CD4-positive, alpha-beta T cell (primary cell): ENCODE data around the gene RSRC1. TPM values are rescaled to one million over a fixed set of nuclear protein-coding genes. Genes with fewer than 3 reads are reported as not detected.

Experiments used
- ATAC-seq: fragments of 200-7000 bp; cut with Tn5 transposase; one replicate; pipeline ENCODE4 v1.10.0; 2022; ENCODE audit warnings: mild to moderate bottlenecking; ENCODE audit not compliant: poor library complexity
- CTCF ChIA-PET: fragments of 350-600 bp; sonication (Branson Sonifier 250); formaldehyde crosslinking; loops from one replicate; lab custom pipeline; 2021; ENCODE audit warnings: antibody characterized with exemption, inconsistent platforms; lab: Charles Lee
- POLR2A ChIA-PET: fragments of 350-600 bp; sonication (Branson Sonifier 250); formaldehyde crosslinking; loops from one replicate; lab custom pipeline; 2021; ENCODE audit warnings: antibody characterized with exemption, inconsistent platforms; lab: Charles Lee
- DNase-seq, 14 experiments: peaks; one replicate each; pipeline ENCODE4 v3.0.0-alpha.2; 2013 to 2020; ENCODE audit warnings: mixed read lengths in 2 of 14
- H3K27ac ChIP-seq, 2 donors: one replicate each; pipeline versions ENCODE4 v1.5.1 to v1.7.0; 2013; ENCODE audit warnings: low read length in 2 of 2, low read depth in 1 of 2, mild to moderate bottlenecking in 1 of 2
- H3K27me3 ChIP-seq, 2 experiments: 1 replicate in 1 of 2; 2 replicates in 1 of 2; pipeline versions ENCODE4 v1.6.1 to v1.7.0; 2013; ENCODE audit warnings: low read length in 2 of 2, control low read depth in 1 of 2, mild to moderate bottlenecking in 1 of 2, moderate library complexity in 1 of 2; ENCODE audit not compliant: insufficient read depth in 2 of 2, control insufficient read depth in 1 of 2
- H3K36me3 ChIP-seq: one replicate; pipeline ENCODE4 v1.6.1; 2013; ENCODE audit warnings: low read length, control low read depth; ENCODE audit not compliant: insufficient read depth
- H3K4me1 ChIP-seq: one replicate; pipeline ENCODE4 v1.6.1; 2013; ENCODE audit warnings: low read length, control low read depth; ENCODE audit not compliant: insufficient read depth
- H3K4me3 ChIP-seq: one replicate; pipeline ENCODE4 v1.5.1; 2013; ENCODE audit warnings: mild to moderate bottlenecking, low read length, moderate library complexity
- H3K9me3 ChIP-seq, 2 experiments: 1 replicate in 1 of 2; 2 replicates in 1 of 2; pipeline versions ENCODE4 v1.6.1 to v1.7.0; 2013; ENCODE audit warnings: low read length in 2 of 2, mild to moderate bottlenecking in 2 of 2, control low read depth in 1 of 2, moderate library complexity in 1 of 2; ENCODE audit not compliant: control insufficient read depth in 1 of 2, insufficient read depth in 1 of 2
- H3K27ac Mint-ChIP-seq: one replicate; pipeline ENCODE4 v1.8.0; 2020; ENCODE audit warnings: mixed read lengths
- H3K27me3 Mint-ChIP-seq: one replicate; pipeline ENCODE4 v1.8.0; 2021; ENCODE audit warnings: mixed read lengths
- H3K36me3 Mint-ChIP-seq: one replicate; pipeline ENCODE4 v1.8.0; 2021; ENCODE audit warnings: low read depth, mixed read lengths
- H3K4me1 Mint-ChIP-seq: one replicate; pipeline ENCODE4 v1.8.0; 2021; ENCODE audit warnings: low read depth, mixed read lengths
- H3K4me3 Mint-ChIP-seq: one replicate; pipeline ENCODE4 v1.8.0; 2020; ENCODE audit warnings: mild to moderate bottlenecking, mixed read lengths
- H3K9me3 Mint-ChIP-seq: one replicate; pipeline ENCODE4 v1.8.0; 2020; ENCODE audit warnings: mixed read lengths
- intact Hi-C, 2 experiments: fragments of 100-400 bp; cut with DNase I in 1 of 2; cut with micrococcal nuclease in 1 of 2; formaldehyde crosslinking; loops; one replicate each; pipeline versions ENCODE4 v1.15.1 to v1.9.0; 2023 to 2025; cut with DNase I, micrococcal nuclease
- total RNA-seq, 174 experiments: library from RNA in 2 of 174; stranded (reverse) in 2 of 174; gene quantifications; one replicate each; pipeline ENCODE4 v1.2.3 and lab custom pipeline; 2021 to 2026
- TF ChIP-seq, protein P1 (sequence below): fragments of 200-600 bp; IDR thresholded peaks from one replicate; pipeline ENCODE4 v1.8.0; 2022; ENCODE audit warnings: antibody characterized with exemption, mild to moderate bottlenecking

Gene RSRC1
- total RNA-seq, 2 experiments from 2014 or later: 22.3 to 24.6 TPM

DNA sequence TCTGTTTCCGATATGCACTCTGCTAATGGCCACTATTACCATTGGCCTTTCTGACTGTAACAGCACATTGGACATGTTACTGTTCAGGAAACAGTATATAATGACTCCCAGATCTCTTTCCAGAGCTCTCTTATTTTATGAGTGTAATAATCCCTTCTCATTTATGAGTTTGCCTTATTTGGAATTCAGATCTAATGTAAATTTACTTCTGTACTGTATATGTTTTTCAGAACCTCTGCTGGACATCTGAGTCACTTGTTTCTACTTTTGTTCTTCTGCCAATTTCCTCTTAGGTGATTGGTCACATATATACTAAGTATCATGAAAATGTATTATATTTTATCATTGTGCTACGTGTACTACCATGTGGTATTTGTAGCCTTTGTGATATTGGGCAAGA lies 30.5 kb downstream of the RSRC1 start:
- Mint-ChIP-seq H3K36me3 (peaks cover 67% of the 10 kb centered on the region), H3K27ac (no peak overlapping the region), H3K4me3 (no peak overlapping the region), H3K27me3 (no peaks in the 10 kb centered on the region), H3K9me3 (no peaks in the 10 kb centered on the region), H3K4me1 (no peaks in the 10 kb centered on the region)
- POLR2A ChIA-PET: no interaction called here
- TF ChIP-seq, protein P1, sequence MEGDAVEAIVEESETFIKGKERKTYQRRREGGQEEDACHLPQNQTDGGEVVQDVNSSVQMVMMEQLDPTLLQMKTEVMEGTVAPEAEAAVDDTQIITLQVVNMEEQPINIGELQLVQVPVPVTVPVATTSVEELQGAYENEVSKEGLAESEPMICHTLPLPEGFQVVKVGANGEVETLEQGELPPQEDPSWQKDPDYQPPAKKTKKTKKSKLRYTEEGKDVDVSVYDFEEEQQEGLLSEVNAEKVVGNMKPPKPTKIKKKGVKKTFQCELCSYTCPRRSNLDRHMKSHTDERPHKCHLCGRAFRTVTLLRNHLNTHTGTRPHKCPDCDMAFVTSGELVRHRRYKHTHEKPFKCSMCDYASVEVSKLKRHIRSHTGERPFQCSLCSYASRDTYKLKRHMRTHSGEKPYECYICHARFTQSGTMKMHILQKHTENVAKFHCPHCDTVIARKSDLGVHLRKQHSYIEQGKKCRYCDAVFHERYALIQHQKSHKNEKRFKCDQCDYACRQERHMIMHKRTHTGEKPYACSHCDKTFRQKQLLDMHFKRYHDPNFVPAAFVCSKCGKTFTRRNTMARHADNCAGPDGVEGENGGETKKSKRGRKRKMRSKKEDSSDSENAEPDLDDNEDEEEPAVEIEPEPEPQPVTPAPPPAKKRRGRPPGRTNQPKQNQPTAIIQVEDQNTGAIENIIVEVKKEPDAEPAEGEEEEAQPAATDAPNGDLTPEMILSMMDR: no peak
- intact Hi-C loops: no loop called here
- ATAC-seq (no peak), DNase-seq (no peak)
- Histone ChIP-seq H3K4me3 (no peak overlapping the region), H3K36me3 (peaks cover 5% of the 10 kb centered on the region), H3K9me3 (no peaks in the 10 kb centered on the region), H3K27ac (no peak overlapping the region), H3K4me1 (no peaks in the 10 kb centered on the region), H3K27me3 (no peaks in the 10 kb centered on the region)
- CTCF ChIA-PET: no interaction called here

- H3K27me3 Mint-ChIP-seq: no peaks in the 10 kb centered on the region
- Histone ChIP-seq H3K9me3 (no peaks in the 10 kb centered on the region), H3K4me1 (no peaks in the 10 kb centered on the region), H3K36me3 (peaks cover 7% of the 10 kb centered on the region), H3K27ac (no peak overlapping the region), H3K4me3 (no peak overlapping the region), H3K27me3 (no peaks in the 10 kb centered on the region)
- ATAC-seq: no peak
- ChIA-PET POLR2A (no interaction called here), CTCF (no interaction called here)
- no peak overlapping the region for H3K27ac Mint-ChIP-seq
- no peak for DNase-seq
- no peak overlapping the region for H3K4me3 Mint-ChIP-seq
- no peaks in the 10 kb centered on the region for H3K9me3 Mint-ChIP-seq
- peaks cover 71% of the 10 kb centered on the region for H3K36me3 Mint-ChIP-seq
- TF ChIP-seq, protein P1: no peak
- intact Hi-C loops: no loop called here
- H3K4me1 Mint-ChIP-seq: peaks cover 16% of the 10 kb centered on the region
Observed at GRCh38 chr3:158148218-158148617, 38.3 kb downstream of the RSRC1 start.

DNA sequence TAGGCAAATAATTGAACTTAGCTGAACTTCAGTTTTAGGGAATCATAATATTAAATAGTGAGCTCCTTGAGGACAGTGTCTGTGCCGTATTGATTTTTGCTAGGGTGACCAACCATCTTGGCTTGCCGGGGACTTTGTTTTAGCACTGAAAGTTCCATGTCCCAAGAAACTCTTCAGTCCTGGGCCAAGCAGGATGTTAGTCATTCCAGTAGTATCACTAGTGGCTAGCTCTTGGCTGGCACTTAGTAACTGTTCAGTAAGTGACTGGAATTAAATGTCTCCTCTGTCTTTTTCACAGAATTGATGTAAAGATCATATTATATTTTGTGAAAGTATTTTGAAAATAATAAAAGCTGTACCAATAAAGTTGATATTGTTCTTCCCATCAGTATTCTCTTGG lies 42.3 kb downstream of the RSRC1 start:
- Mint-ChIP-seq H3K4me1 (peaks cover 22% of the 10 kb centered on the region), H3K4me3 (no peak overlapping the region), H3K9me3 (peaks cover 2% of the 10 kb centered on the region), H3K27ac (no peak overlapping the region), H3K27me3 (no peaks in the 10 kb centered on the region), H3K36me3 (peaks cover 74% of the 10 kb centered on the region)
- ChIA-PET CTCF (no interaction called here), POLR2A (interaction anchor here (0.7 kb wide), 1 partner anchor 42 kb away, joined by 3 read pairs; the partner anchor contains the start of gene RSRC1)
- intact Hi-C loops: no loop called here
- no peak for DNase-seq
- no peak overlapping the region for H3K4me3 ChIP-seq
- peaks cover 7% of the 10 kb centered on the region for H3K36me3 ChIP-seq
- H3K27ac ChIP-seq: no peak overlapping the region
- H3K27me3 ChIP-seq: no peaks in the 10 kb centered on the region
- no peaks in the 10 kb centered on the region for H3K9me3 ChIP-seq
- no peak for ATAC-seq
- TF ChIP-seq, protein P1: no peak
- H3K4me1 ChIP-seq: no peaks in the 10 kb centered on the region
